GM19240 (cell line): ENCODE data around the gene ZNF579.

ENCODE experiments used
- DNase-seq: peaks from one replicate; pipeline ENCODE4 v3.0.0; 2011; ENCODE audit warnings: low spot score; ENCODE audit not compliant: insufficient read length

ZNF579 gene

DNA sequence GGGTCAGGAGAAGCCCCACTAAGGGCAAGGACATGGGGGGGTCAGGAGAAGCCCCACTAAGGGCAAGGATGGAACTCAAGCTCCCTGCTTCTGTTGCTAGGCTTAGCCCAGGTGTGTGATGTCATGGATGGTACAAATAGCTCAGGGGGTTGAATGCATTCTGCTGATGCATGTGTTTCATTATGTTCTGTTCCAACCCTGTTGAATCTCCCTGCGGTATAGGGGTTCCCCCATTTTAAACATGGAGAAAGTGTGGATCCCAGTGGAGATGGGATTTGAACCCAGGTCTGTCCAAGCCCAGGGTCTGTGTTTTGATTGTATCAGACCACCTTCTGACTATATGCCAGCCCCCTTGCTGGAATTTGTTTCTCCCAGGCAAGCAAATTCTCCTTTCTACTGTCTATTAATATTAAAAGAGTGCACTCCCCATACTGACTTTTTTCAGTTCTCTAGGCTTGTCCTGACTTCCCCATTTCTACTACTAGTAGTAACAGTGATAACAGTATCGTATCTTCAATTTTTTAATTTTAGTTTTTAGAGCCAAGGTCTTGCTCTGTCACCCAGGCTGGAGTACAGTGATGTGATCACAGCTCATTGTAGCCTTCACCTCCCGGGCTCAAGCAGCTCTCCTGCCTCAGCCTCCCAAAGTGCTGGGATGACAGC is 31.5 kb upstream of the ZNF579 start:
- DNase-seq: no peak

DNA sequence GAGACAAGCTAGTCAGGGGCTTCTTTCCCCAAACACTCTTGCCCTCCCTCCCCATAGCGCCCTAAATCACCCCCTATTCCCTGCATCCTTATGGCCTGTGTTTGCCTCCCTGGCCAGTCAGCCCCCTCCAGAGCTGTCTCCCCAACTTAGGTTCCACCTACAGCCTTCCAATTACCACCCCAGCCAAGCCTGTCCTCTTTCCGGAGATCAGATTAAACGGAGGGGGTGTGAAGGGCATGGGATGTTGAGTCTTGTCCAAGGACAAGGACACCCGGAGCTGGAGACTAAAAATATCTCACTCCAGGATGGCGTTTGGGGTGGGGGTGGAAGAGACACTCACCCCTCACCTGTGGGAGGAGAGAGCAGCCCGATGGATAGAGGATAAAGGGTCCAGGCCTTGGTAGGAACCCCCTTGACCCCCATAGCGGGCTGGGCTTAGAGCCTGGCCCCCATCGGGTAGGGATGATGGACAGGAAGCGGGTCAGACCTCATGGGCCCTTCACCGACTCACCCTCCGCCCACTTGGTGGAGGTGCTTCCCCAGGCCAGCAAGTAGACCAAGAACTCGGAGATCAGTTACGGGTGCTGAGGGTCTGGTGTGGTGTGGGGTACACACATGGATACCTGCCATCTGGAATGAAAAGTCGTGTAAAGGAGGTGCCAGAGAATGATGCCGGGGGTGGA is 30.8 kb upstream of the ZNF579 start:
- no peak for DNase-seq

DNA sequence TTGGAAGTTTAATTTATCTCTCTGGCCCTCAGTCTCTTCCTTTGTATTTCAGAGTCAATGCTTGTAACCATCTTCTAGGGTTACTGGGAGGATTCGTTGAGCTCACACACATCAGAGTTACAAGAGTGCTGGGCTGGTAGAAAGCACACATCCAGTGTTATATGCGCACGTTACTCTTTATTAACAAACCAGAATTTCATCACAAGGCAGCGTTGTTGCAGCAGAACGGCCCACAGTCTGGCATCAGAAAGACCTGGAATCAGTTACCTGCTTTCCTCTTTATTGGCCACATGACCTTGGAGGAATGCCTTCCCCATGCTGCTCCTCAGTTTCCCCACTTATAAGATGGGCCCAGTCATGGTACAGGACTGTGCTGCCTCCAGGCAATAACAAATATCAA is 28.7 kb upstream of the ZNF579 start:
- no peak for DNase-seq

DNA sequence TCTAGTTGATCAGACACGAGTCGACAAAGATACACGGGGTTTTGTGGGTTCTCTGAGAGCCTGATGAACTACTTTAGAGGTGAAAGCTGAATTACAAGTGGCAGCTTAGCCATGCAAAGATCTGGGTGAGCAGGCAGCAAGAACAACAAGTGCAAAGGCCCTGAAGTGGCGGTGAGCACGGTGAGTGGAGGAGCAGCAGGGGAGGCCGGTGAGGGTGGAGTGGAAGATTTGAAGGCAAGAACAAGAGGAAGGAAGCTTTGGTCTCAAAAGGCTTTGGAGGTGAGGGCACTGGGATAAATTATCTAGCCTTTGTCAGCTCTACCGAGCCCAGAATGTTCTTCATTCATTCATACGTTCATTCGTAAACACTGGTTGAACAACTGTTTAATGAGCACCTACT is 26.2 kb upstream of the ZNF579 start:
- DNase-seq: no peak

DNA sequence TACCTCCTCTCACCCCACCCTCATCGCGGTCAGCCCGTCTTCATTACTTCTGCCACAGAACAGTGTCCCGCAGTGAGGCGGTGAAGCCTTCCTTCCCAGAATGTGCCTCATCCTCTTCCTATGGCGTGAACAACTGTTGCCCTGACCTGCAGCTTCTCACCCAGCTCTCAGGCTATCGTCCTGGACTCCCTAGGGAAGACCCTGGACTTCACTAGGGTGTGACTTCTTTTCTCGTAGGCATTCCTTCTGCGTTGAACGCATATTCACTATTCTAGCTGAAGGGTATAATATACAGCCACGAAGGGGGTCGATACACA is 25.8 kb upstream of the ZNF579 start:
- no peak for DNase-seq

DNA sequence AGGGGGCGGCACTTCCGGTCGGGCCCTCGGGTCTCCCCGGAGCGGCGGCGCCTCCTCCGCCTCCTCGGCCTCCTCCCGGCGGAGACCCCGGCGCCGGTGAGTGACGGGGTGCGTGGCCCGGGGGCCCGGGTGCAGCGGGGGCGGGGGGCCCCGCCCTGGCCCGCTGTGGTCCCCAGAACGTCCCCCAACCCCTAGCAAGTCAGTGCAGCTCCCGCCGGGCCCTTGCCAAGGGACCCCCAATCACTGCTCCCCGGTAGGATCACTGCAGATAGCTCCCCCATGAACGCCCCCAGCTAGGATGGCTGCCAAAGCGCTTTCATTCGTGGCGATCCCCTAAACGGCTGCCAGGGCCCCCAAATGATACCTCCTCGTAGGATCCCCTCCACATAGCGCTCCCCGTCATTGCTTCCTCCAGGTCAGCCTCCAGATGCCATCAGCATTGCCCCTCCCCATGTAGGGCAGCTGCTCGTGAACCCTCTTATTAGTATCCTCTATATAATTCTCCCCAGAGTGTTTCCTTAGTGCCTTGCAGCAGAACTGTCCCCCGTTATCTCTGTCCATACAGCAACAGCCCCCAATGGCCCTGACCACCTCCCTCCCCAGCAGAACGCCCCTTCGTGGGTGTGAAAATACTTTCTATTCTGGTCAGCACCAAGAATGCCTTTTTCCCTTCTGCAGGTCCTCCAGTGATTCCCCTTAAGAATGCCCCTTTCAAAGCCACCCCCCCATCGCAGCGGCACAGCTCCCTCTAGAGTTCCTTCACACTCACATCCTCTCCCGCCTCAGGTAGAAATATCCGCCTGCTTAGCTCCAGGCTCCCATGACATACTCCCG is 25.2 kb upstream of the ZNF579 start, which contains the start of gene ZNF865:
Gene ZNF865 (plus strand): TSS at position 11 of the 834 bp plus-strand sequence. CDS start 7,972 bp downstream, outside the sequence.
- DNase-seq: peak; percentile 69

DNA sequence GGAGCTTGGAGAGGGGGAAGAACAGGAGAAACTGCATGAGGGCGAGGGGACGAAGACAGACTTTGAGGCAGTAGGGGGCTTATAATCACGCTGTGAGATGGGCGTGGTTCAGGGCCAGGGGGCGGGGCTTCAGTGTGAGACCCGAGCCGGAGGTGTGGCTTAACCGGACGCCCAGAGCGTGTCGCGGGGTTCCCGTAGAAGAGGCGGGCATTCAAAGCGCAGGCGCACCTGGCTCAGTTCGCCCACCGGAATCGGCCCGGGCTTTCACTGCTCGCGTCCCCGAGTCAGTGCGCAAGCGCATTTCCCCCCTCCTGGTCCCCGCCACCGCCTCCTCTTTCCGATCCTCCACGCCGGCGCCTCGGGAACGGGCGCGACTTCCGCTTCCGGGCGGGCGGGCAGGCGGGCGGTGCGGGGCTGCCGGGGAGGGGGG is 24.6 kb upstream of the ZNF579 start:
- peak; percentile 92 for DNase-seq

DNA sequence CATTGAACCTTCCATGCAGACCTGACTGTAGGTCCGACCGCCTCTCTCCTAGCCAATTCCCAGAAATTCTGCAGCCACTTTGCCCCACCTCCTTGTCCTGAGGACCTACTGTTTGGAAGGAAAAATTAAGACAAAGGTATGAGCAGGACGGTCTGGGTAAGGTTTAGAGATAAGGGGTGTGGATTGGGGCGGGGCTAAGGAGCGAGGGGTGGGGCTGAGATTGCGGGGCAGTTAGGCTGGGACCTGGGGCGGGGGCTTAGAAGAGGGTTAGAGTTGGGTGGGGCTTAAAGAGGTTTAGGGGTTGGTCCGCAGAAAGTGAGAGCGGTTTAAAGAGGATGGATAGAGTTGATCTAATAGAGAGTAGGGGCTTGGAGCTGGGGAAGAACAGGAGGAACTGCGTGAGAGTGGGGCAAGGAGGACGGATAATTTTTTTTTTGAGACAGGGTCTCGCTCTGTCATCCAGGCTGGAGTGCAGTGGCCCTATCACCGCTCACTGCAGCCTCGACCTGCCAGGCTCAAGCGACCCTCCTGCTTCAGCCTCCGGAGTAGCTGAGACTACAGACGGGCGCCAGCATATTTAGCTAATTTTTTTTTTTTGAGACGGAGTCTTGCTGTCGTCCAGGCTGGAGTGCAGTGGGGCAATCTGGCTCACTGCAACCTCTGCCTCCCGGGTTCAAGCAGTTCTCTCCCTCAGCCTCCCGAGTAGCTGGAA is 23.1 kb upstream of the ZNF579 start:
- no peak for DNase-seq

DNA sequence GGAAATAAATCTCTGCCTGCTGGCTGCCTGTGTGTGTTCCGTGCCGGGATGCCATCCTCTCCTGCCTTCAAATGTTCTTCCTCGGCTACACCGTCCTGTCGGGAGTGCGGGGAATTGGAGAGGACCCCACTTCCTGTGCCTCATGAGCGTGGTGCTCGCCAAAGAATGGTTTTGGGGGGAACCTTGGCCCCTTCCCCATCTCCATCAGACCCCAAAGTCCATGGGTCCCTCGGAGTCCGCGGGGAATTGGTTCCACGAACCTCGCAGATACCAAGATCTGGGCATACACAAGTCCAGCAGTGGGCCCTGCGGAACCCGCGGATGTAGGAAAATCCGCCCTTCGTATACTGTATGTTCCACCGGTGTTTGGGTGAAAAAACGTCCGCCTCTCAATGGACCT is 22.5 kb upstream of the ZNF579 start:
- no peak for DNase-seq

DNA sequence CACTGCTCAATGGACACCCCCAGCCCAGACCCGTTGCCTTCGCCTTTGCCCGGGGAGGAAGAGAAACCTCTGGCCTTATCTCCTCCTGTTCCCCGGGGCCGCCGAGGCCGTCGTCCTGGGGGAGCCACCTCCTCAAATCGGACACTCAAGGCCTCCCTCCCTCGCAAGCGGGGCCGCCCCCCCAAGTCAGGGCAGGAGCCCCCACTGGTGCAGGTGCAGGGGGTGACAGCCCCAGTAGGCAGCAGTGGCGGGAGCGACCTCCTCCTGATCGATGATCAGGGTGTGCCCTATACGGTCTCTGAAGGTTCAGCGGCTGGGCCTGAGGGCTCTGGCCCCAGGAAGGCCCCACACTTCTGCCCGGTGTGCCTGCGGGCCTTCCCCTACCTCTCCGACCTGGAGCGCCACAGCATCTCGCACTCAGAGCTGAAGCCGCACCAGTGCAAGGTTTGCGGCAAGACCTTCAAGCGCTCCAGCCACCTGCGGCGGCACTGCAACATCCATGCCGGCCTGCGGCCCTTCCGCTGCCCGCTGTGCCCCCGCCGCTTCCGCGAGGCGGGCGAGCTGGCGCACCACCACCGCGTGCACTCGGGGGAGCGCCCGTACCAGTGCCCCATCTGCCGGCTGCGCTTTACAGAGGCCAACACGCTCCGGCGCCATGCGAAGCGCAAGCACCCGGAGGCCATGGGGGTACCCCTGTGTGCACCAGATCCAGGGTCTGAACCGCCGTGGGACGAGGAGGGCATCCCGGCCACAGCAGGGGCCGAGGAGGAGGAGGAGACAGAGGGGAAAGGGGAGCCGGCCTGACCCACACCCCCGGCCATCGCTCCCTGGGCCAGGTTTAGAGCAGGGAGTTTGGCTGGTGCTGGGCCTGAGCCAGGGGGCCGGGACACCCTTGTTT is 21.7 kb upstream of the ZNF579 start:
- no peak for DNase-seq

DNA sequence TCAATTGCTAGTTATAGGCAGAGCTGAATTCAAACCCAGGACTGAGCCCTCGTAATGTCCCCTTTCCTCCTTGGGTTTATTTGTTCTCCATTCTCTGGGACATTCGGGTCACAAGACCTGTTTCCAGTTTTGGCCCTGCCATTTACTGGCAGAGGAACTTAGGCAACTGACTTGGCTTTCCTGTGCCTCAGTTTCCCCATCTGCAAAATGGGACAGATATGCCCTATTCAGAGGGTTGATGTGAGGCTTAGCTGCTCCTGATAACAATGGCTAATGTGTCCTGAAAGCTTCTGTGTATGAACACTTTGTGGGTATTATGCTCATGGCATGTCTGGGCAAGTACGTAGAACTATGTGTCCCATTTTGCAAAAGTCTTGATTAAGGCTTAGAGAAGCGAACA is 20.4 kb upstream of the ZNF579 start:
- DNase-seq: no peak

DNA sequence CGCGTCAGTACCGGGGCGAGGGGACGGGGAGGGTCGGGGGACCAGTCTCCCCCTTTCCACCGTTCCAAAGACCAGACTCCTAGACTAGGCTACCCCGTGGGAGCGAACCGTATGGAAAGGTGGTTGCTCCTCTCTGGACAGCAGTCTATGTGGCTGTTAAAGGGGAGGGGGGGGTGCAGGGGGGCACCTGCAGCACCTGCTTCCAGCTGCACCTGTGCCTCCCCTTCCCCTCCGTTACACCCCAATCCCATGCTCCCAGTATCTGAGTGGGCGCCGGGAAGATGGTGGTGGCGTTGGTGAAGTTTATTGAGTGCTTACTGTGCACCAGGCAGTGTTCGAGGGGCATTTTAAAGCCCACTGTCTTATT is 20.0 kb upstream of the ZNF579 start:
- DNase-seq: no peak

DNA sequence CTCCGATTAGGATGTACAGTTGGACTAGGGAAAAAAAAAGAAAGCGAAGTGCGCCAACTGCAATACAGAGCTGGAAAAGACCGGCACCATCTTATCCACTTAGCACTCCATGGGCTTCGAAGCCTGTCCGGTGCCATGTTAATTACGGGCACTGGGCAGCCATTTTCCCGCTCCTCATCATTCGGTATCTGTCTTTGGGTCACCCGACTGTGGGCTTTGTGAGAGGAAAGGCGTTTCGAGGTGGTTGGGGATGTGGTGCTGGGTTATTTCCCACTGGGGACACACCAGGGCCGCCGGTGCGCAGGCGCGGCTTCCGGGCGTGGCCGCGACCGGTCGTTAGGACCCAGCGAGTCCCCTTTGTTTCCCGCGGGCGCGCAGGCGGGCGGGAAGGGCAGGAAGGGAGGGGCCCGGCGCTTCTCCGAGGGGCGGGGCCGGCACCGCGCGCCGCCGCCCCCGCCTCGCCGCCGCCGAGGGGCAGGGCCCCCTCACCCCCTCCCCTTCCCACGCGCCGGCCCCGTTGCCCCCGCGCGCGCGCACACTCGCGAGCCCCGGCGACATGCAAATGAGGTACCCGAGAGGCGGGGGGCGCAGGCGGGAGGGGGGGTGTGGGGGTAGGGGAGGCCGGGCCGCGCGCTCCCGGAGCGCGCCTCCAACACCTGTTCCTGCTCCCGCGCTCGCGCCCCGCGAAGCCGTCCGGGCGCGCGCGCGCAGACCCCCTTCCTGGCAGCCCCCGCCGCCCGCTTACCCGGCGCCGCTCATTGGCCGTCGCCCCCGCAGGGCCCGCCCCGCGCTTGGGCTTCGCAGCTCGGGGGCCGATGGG is 19.4 kb upstream of the ZNF579 start, which contains the start of gene ZNF524:
Gene ZNF524 (plus strand): TSS at position 447 of the 820 bp plus-strand sequence. CDS start 1,825 bp downstream, outside the sequence.
- DNase-seq: peak; percentile 70

DNA sequence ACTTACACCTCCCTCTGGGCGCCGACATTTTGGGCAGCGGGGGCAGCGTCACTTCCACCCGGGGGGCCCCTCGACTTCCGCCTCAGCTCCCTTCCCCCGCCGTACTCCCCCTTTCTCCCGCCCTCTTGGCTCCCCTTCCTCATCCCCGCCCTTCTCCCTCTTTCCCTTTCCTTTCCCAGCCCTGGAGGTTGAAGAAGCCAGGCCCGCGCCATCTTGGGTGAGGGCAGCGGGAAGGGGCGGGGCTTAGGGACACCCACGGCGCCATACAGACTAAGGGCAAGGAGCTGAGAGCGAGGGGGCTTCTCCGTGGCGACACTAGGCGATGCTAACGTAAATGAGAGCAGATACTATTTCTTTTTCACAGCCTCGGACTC is 18.8 kb upstream of the ZNF579 start, which contains the start of gene FIZ1:
Gene FIZ1 (minus strand): TSS at position 50 of the 374 bp plus-strand sequence. CDS start 1,652 bp downstream, outside the sequence.
- peak; percentile 85 for DNase-seq

DNA sequence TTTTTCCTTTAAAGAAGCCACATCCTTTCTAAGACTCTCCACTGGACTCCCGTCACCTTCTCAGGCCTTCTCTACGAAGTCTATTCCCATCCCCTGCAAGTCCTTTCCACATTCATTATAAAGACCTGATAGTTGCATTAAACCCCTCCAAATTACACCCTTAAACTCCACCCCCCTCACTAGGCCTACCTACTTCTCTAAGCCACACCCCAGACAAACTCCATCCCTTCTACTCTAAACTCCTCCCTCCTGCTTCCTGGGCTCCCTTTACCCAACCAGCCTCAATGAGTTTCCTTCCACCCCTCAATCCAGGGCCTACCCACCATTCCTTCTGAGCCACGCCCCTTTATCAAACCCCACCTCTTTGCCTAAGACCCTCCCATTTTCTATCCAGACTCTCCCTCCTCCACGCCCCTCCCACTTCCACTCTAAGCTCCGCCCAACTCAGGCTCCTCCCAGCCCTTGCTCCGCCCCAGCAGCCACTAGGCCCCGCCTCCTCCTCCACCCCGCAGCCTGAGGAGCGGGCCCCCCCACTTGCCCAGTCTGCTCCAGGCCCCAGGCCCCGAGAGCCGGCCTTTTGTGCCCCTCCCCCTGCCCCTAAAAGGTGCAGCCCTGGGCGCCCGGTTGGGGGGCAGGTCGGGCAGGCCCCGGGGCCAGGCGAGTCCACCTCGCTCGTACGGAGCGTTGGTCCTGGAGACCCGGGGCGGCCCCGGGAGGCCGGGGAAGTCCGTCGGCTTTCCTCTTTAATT is 18.2 kb upstream of the ZNF579 start:
- peak; percentile 76 for DNase-seq

DNA sequence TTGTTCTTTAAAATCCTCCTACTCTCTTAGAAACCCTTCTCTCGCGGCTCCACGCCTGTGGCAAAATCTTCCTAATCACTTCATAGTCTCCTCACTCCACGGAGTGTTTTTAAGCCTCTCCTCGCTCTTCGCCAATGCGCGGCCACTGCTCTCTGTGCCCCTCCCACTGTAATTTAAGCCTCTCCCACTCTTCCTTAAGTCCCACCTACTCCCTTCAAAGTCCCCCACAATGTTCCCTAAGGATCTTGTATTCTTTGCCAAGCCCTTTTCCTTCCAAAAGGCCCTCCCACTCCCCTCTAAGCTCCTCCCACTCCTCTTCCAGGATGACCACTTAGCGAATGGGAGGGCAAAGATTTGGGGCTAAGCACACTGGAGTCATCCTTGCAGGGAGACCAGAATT is 17.4 kb upstream of the ZNF579 start:
- no peak for DNase-seq

DNA sequence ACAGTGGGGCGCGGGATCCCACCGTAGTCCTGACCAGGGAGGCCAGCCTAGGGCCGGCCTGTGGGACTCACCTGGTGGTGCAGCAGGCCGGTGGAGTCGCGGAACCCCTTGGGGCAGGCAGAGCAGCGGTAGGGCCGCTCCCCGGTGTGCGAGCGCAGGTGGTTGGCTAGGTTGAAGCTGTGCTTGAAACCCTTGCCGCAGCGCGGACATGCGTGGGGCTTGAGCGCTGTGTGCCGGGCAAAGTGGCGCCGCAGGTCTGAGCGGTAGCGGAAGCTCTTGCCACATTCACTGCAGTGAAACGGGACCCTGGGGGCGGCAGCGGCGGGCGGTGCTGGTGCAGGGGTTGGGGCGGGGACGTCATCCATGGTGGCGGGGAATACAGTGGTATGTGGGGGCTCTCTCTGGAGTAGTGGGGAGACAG is 16.9 kb upstream of the ZNF579 start:
- no peak for DNase-seq

DNA sequence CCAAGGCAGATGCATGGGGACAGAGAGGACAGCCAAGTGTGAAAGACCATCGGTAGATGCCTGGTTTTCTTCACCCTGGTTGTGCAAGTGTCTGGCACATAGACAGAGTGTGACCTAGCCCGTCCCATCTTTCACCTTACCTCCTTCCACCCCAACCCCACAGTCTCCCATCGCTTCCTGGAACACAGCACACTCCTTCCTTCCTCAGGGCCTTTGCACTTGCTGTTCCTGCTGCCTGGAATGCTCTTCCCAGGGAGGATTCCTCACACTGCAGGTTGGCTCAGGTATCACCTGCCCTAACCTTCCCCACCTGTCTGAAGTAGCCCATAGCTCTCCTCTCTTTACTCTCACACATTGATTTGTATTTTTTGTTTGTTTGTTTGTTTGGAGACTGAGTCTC is 15.7 kb upstream of the ZNF579 start:
- DNase-seq: no peak

DNA sequence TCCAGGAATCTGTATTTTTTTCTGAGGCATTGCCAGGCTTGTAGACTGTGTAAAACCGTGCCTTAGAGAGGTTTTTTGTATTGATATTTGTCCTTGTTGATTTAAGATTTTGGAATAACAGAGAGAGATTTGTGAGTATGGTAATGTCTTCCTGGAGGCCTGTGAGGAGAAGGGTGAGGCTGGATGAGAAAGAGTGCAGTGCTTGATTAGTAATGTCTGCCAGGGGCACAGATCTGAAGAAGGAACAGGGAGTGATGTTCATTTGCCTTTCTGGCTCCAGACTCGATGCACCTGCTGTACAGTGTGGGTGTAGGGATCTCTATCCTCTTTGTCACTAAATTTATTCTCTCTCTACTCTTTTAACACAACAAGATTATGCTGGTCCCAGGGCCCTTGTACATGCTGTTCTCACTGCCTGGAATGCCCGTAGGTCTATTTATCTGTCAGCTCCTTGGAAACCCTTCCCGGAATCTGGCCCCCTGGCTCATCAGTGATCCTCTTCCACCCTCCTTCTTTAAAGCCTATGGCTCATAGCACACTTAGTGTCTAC is 14.4 kb upstream of the ZNF579 start:
- no peak for DNase-seq
